Tibial nerve (tissue), 4 donors: ENCODE data around the gene CHCHD1. TPM values are rescaled to one million over a fixed set of nuclear protein-coding genes. Genes with fewer than 3 reads are reported as not detected.
A peak's percentile ranks its signal among the peaks of the same experiment; 100 is the strongest.

Experiments used
- DNase-seq, 2 donors: peaks; one replicate each; pipeline ENCODE4 v3.0.0-alpha.2; 2019; ENCODE audit warnings: low spot score in 2 of 2
- H3K27ac ChIP-seq, 4 donors: fragments of 200-600 bp; sonication (generic) in 3 of 4; one replicate each; pipeline ENCODE4 v1.5.1; 2017 to 2019; ENCODE audit warnings: mild to moderate bottlenecking in 1 of 4
- H3K27me3 ChIP-seq, 2 donors: fragments of 200-600 bp; sonication (generic) in 1 of 2; one replicate each; pipeline versions ENCODE4 v1.5.1 to v1.6.0; 2017 to 2019
- H3K36me3 ChIP-seq, 3 donors: fragments of 200-600 bp; sonication (generic); one replicate each; pipeline ENCODE4 v1.5.1; 2018 to 2019
- H3K4me1 ChIP-seq, 4 donors: fragments of 200-600 bp; sonication (generic) in 3 of 4; one replicate each; pipeline ENCODE4 v1.5.1; 2017 to 2019
- H3K4me3 ChIP-seq, 4 donors: fragments of 200-600 bp; sonication (generic) in 3 of 4; one replicate each; pipeline ENCODE4 v1.5.1; 2017 to 2019; ENCODE audit warnings: mild to moderate bottlenecking in 1 of 4, moderate library complexity in 1 of 4
- H3K9me3 ChIP-seq, 4 donors: fragments of 200-600 bp; sonication (generic) in 3 of 4; one replicate each; pipeline ENCODE4 v1.5.1; 2017 to 2019
- CTCF ChIP-seq, 5 experiments: fragments of 200-600 bp in 3 of 5; fragments of 450-650 bp in 2 of 5; sonication (generic) in 3 of 5; IDR thresholded peaks; one replicate each; pipeline ENCODE4 v1.5.1; 2016 to 2019; ENCODE audit warnings: antibody characterized with exemption in 5 of 5, mild to moderate bottlenecking in 3 of 5, moderate library complexity in 2 of 5
- EP300 ChIP-seq, 2 donors: sonication (generic); formaldehyde crosslinking; IDR thresholded peaks; one replicate each; pipeline ENCODE4 v1.6.1; 2017; ENCODE audit warnings: antibody characterized with exemption in 2 of 2, mild to moderate bottlenecking in 1 of 2
- POLR2A ChIP-seq, 2 donors: fragments of 450-650 bp; IDR thresholded peaks; one replicate each; pipeline ENCODE4 v1.6.1; 2017; ENCODE audit warnings: antibody characterized with exemption in 2 of 2, mild to moderate bottlenecking in 2 of 2, moderate library complexity in 2 of 2
- WGBS, 2 donors: methylation state at CpG; one replicate each; pipeline ENCODE4 v1.1.5; 2018; 5-methylcytosine and 5-hydroxymethylcytosine counted together
- total RNA-seq, 4 donors: library from RNA; depleted of rRNA; stranded (reverse); fragments of >200 nt; gene quantifications; one replicate each; pipeline ENCODE4 v1.1.0, GENCODE V29; 2016

The CHCHD1 gene
- total RNA-seq, 4 donors from 2014 or later: 8.2 to 33.0 (median 16.2) TPM

GRCh38 chr10:73768881-73769280 is 13.0 kb upstream of the CHCHD1 start:
- Histone ChIP-seq H3K4me1 (peaks cover 0 to 20% (median 14%) of the 10 kb centered on the region in 4 donors), H3K9me3 (no peaks in the 10 kb centered on the region), H3K27me3 (no peaks in the 10 kb centered on the region), H3K4me3 (no peak overlapping the region), H3K36me3 (peaks cover 5 to 78% (median 25%) of the 10 kb centered on the region in 3 donors), H3K27ac (no peak overlapping the region)
- TF ChIP-seq EP300 (IDR thresholded peaks at IDR 0.05): no peak
- no peak for TF ChIP-seq POLR2A (IDR thresholded peaks at IDR 0.05)
- TF ChIP-seq CTCF (IDR thresholded peaks at IDR 0.05): no peak
- WGBS, 2 donors: 77 to 81% methylated on average over 11 of the region's 11 CpGs
- no peak for DNase-seq

- TF ChIP-seq EP300 (IDR thresholded peaks at IDR 0.05): no peak
- TF ChIP-seq POLR2A (IDR thresholded peaks at IDR 0.05): no peak
- no peak for TF ChIP-seq CTCF (IDR thresholded peaks at IDR 0.05)
- 88 to 95% methylated on average over 5 of the region's 5 CpGs for WGBS, 2 donors
- Histone ChIP-seq H3K27ac (no peak overlapping the region), H3K4me1 (peaks cover 0 to 25% (median 19%) of the 10 kb centered on the region in 4 donors), H3K36me3 (peaks cover 5 to 73% (median 24%) of the 10 kb centered on the region in 3 donors), H3K9me3 (no peaks in the 10 kb centered on the region), H3K4me3 (no peak overlapping the region), H3K27me3 (no peaks in the 10 kb centered on the region)
- DNase-seq: no peak
These were observed 12.5 kb upstream of the CHCHD1 start for GRCh38 chr10:73769396-73769795.

GRCh38 chr10:73771722-73772280 is 10.0 kb upstream of the CHCHD1 start:
- H3K4me1 ChIP-seq: peaks cover 0 to 49% (median 24%) of the 10 kb centered on the region in 4 donors
- peak overlapping the region; percentile 92 to 100 (median 97) for H3K27ac ChIP-seq
- H3K9me3 ChIP-seq: no peaks in the 10 kb centered on the region
- peak; percentile 81 to 82 for DNase-seq
- TF ChIP-seq POLR2A (IDR thresholded peaks at IDR 0.05) (no peak), EP300 (IDR thresholded peaks at IDR 0.05) (no peak), CTCF (IDR thresholded peaks at IDR 0.05) (no peak)
- peak overlapping the region; percentile 76 to 94 (median 88) for H3K4me3 ChIP-seq
- WGBS, 2 donors: 11 to 15% methylated on average over 17 of the region's 17 CpGs
- no peaks in the 10 kb centered on the region for H3K27me3 ChIP-seq
- peaks cover 5 to 72% (median 11%) of the 10 kb centered on the region in 3 donors for H3K36me3 ChIP-seq

- Histone ChIP-seq H3K9me3 (no peaks in the 10 kb centered on the region), H3K27ac (peak overlapping the region; percentile 92 to 100 (median 97)), H3K4me3 (peak overlapping the region; percentile 76 to 94 (median 88)), H3K27me3 (no peaks in the 10 kb centered on the region), H3K36me3 (peaks cover 5 to 70% (median 11%) of the 10 kb centered on the region in 3 donors), H3K4me1 (peaks cover 0 to 52% (median 24%) of the 10 kb centered on the region in 4 donors)
- 0% methylated on average over 60 to 64 of the region's 101 CpGs for WGBS, 2 donors
- peak; percentile 45 to 50 for DNase-seq
- TF ChIP-seq POLR2A (IDR thresholded peaks at IDR 0.05) (peak; percentile 79 to 89), EP300 (IDR thresholded peaks at IDR 0.05) (peak; percentile 83 to 96), CTCF (IDR thresholded peaks at IDR 0.05) (peak in 3 of 5 experiments; percentile 4 to 17 (median 7))
These were observed 9.3 kb upstream of the CHCHD1 start for GRCh38 chr10:73772281-73773151.
